HG03139 (cell line): ENCODE results near the gene ABTB1.
"Not testable (repeated sequence)": the region's sequence is repeated elsewhere in the genome, so short reads cannot be mapped to it uniquely, and the experiment has no call there.

Source experiments
- ATAC-seq: cut with Tn5 transposase; IDR thresholded peaks from one replicate; pipeline ENCODE4 v1.9.1; 2021; ENCODE audit not compliant: unreplicated experiment

Gene ABTB1

DNA sequence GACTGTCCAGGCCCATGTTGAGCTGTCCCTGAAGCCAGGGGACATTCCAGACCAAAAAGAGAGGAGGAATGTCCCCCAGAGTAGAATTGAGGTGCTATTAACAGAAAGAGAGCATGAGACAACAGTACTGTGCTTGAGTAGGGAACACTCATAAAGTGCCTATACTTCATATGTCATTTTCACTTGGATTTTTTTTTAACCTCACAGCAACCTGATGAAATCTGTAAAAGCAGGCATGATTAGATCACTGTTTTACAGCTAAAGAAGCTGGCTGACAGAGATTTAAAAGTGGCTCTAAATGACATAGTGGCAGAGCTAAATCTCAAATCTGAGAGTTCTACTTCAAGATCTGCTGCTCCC is 24.9 kb upstream of the ABTB1 start:
- ATAC-seq, result no peak

DNA sequence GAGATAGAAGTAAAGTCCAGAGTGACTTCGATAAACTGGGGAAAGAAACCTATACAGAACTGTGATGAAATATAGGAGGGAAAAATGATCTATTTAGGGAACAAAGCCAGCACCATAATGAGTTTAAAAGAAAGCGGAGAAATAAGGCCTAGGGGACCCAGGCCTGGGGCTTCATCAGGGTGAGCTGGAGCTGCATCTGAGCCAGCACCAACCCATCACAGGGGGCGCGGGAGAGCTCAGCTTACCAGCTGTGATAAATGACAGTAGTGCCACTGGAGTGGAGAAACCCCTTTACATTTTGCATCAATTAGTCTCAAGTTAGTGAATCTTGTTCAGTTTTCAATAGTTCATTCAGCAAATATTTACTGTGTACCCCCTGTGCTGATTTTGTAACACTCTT is 22.5 kb upstream of the ABTB1 start:
- no peak for ATAC-seq

DNA sequence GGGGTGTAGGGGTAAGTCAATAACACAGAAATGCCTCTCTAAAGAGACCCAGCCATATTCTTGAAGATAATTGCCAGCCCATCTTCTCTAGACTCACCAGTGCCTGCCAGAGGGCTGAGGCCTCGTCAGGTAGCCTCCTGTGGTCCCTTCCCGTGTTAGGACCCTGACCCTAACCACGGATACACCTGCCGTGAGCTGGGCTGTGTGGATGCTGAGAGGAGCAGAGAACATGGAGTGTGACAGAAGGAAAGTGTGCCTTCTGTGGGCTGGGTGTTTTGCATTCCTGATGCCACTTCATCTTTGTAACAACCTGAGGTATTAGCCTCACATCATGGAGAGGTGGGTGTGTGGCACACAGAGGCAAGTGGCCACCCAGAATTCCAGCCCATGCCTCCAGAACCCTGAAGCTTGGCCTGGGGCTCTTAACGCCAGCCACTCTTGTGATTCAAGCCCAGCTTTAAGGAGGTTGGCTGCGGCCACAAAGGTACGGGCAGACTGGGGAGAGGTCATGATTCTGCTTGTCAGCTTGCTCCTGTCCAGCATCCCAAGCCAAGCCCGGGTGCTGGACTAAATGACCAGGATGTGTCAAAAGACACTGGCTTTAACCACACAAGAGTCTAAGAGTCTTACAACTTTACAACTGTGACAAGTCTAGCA is 21.1 kb upstream of the ABTB1 start:
- no peak for ATAC-seq

DNA sequence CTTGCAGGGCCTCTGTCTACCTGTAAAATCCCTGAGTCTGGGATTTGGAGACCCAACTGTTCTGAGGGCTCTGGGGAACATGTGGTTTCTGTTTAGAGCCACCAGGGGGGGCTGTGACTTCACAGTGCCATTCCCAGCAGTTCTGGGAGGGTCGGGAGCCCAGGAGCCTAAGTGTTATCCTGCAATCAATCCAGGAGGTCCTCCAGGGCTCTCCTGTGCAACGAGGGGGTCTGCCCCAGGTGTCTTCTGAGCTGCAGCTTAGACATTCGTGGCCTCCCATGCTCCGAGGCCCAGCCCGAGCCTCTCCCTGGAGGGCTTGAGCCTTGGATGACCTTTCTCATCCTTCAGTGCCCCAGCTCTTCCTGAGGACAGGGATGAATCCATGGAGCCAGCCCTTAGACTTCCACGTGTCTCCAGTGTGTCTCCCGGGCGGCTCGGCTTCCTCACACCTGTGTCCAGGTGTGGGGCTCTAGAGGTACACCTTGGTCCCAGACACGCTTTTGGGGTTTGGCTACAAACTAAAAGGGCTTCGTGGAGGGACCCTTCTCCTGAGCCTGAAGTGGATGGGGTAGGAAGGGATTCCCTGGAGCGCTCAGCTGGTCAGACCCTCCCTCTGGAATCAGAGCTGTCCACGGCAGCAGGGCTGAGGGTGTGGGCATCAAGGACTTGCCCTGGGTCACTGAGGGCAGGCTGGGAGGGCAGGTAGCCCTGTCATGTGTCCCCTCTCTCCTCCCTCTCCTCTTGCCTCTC is 20.3 kb upstream of the ABTB1 start:
- ATAC-seq, result no peak

DNA sequence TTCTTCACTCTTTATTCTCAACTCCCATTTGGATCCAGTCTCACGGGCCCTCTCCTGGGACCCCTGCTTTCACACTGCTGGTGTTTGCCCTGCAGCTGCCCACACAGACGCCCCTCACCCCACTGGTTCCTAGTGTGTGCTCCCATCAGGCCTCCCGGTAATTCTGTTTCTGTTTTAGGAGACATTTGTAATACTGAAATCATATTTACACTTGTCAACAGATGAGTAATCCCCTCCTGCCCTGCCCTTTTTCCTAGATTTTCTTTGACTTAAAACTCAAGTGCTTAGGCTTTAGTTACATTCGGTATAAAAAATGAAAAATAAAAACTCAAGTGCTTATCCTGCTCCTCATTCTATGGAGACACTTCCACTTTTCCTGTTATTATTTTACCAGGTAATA is 18.4 kb upstream of the ABTB1 start:
- ATAC-seq, result no peak

DNA sequence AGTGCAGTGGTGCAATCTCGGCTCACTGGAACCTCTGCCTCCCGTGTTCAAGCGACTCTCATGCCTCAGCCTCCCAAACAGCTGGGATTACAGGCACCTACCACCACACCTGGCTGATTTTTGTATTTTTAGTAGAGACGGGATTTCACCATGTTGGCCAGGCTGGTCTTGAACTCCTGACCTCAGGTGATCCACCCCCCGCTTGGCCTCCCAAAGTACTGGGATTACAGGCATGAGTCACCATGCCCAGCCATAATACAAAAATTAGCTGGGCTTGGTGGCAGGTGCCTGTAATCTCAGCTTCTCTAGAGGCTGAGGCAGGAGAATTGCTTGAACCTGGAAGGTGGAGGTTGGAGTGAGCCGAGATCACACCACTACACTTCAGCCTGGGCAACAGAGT is 17.8 kb upstream of the ABTB1 start:
- ATAC-seq, result not testable (repeated sequence)

DNA sequence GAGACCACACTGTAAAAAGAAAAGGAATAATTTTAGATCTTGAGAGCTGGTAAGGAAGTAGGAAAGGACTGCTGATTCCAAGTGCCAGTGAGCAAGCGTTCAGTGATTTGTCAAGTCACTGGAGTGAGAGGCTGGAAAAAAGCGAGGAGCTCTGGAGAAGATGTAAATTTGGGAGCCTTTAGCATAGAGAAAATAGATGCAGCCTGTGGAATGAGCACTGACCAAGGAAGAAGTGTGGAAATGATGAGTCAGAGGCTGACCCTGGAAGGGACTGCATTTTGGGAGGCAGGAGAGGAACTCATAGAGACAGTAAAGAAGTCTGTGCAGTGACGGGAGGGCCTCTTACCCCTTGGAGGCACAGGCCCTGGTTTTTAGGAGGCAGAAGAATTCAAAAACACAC is 17.1 kb upstream of the ABTB1 start:
- ATAC-seq, result no peak

DNA sequence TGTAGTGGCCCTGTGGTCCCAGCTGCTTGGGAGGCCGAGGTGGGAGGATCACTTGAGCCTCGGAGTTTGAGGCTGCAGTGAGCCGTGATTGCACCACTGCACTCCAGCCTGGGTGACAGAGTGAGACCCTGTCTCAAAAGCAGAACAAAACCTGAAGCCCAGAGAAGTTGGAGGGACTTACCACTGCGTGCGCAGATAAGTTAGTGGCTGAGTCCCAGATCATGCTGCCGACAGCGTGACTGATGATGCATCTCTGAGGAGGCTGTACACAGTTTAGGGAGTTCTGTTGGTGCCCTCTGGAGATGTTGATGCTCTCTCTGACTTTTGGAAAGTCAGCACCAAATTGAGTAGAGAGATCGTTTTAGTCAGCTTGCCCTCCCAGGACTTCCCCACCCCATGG is 15.8 kb upstream of the ABTB1 start:
- ATAC-seq, result no peak

DNA sequence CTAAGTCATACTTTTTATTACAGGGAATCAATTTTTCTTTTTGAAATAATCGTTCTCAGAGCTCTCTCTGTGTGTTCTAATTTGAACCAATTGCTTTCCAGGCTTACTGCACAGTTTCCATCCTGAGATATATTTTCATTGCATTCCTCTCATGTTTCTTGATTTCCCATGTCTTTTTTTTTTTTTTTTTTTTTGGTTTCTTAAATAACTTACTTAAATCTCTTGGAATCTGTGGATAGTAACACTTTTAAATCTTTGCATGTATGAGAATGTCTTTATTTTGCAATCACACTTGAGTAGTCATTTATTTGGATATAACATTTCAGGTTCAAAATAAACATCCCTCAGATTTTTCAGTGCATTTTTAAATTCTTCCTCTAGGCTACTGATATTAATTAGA is 14.5 kb upstream of the ABTB1 start:
- no peak for ATAC-seq

DNA sequence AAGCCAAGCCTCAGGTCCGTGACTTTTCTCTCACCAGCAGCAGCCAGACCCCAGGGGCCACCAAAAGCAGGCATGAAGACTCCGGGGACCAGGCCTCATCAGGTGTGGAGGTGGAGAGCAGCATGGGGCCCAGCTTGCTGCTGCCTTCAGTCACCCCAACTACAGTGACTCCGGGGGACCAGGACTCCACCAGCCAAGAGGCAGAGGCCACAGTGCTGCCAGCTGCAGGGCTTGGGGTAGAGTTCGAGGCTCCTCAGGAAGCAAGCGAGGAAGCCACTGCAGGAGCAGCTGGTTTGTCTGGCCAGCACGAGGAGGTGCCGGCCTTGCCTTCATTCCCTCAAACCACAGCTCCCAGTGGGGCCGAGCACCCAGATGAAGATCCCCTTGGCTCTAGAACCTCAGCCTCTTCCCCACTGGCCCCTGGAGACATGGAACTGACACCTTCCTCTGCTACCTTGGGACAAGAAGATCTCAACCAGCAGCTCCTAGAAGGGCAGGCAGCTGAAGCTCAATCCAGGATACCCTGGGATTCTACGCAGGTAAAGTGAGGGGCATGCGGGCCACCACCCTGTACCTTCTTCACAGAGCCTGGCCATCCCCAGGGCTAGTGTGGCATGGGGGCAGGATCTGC is 12.0 kb upstream of the ABTB1 start:
- no peak for ATAC-seq

DNA sequence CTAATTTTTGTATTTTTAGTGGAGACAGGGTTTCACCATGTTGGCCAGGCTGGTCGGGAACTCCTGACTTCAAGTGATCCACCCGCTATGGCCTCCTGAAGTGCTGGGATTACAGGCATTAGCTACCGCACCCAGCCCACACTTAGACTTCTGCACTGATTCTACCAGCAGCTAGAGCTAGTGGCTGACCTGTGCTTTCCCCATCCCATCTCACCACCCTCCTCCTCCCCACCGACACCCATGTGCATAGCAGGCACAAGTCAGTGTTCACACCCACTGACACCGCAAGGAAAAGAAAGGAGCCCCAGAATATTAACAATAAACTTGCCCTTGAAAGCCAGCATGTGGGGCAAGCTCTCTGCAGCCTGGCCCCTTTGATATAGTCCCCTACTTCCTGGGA is 11.2 kb upstream of the ABTB1 start:
- no peak for ATAC-seq

DNA sequence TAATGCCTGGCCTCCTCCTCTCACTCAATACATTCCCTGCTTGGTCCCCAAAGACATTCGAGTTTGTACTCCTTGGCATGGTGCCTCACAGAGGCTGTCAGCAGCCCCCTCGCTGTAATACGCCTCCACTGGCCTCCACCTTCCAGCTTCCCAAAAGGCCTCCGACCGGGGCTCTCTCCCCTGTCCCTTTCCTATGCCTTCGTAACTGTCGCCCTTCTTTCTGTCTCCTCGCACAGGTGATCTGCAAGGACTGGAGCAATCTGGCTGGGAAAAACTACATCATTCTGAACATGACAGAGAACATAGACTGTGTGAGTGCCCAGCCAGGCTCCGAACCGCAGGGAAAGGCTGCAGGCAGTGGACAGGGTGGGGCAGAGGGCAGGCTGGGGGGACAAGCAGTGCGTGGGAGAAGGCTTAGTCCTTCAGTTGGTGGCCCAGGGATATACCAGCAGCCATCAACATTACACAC is 10.7 kb upstream of the ABTB1 start:
- no peak for ATAC-seq

DNA sequence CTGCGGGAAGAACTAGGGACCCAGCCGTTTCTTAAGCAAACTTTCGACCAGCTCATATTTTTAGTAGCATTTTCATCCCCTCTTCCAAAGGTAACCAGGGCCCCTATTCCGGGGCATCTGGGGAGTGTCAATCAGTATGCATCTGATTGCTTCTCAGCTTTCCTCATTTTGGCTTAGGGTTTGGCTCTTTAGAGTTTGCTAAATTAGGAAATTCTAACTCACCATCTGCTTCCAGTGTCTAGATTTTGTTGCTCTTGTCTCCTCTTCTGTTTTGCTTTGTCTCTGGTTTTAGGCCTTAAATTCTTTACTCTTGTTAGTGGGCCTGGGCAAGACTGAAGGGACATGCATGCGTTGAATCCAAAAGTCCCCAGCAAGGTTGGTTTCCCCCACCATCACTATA is 9.6 kb upstream of the ABTB1 start:
- ATAC-seq, result no peak

DNA sequence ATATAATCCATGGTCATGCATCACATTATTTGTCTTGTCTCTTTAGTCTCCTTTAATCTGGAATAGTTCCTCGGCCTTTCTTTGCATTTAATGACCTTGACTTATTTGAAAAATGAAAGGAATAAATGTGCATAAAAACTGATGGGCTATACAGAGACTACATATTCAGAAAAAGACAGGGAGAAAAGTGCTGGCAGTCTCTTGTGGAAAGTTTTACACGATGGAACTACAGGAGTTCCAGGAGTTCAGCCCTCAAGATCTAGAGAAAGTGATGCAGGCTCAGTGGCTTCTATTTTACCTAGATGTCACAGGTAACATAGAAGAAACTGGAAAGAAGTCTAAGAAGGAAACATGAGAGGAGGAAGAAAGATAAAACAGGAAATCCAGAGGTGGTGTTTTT is 7.6 kb upstream of the ABTB1 start:
- ATAC-seq, result no peak

DNA sequence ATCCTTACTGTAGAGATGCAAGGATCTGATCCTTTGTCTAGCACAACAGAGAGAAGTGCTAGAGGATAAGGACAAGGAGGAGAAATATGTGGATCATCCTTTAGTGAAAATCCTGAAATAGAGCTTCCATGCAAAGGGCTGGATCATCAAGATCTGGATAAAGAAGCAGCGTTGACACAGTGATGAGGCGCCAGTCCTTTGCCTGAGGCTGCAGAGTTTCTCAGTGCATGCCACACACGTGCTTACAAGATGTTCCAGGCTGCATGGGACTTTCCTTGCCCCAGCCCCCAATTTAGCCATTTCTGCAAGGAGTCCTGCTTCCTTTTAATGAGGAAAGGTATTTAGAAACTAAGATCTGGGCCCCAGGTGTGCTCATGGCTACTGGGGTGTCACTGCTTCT is 7.2 kb upstream of the ABTB1 start:
- ATAC-seq, result no peak

DNA sequence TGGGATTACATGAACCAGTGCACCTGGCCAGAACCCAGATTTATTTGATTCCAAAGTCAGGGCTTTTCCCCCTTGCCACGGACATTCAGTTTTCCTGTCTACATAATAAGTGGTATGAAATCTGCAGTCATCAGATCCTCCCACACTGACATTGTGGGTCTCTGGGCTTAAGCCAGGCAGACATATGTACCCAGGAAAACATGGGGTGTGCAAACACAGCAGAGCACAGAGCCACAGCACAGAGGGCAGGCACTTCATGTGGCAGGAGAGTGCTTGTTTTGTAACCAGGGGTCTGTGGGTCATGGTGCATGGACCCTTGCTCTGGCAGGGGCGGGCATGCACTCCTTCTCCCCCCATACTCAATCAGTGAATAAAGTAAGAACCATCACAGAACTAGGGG is 6.1 kb upstream of the ABTB1 start:
- no peak for ATAC-seq

DNA sequence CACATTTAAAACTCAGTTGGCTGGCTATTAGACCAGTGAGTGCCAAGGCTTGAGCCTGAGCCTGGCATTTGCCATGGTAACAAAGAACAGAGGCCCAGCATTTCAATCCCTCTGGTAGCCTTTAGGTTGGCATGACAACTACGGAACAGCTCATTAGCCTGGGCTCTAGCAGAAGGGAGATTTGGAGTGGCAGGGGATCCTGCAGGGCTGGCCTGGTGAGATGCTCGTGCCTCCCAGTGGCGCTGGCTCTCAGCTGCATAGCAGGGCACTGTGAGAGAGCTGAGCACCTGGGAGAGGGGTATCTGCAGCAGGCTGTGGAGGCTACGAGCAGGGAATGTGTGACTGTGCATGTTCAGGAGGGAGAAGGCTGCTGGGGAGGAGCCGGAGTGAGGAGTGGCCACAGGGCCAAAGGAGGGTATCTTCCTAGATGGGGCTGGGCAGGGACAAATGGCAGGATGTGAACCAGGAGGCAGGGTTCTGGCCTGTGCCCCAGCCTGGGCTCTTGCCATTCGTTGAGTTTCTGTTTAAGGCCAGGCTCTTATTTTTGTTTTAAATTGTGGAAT is 5.6 kb upstream of the ABTB1 start:
- no peak for ATAC-seq

DNA sequence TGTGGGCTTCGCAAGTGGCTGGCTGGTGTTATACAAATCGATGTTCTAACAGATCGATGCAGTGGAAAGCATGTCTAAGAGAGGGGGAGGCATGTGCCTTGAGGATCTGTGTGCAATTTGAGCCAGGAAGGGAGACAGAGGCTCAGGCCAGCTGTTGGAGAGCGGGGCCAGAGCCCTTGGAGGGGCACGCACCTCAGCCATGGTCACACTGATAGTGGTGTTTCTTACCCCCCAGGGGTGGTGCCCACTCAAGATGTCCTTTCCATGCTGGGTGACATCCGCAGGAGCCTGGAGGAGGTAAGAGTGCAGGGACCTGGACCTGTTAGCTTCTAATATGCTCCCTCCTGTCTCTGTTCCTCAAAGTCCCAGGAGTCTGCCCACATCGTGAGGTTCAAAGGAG is 3.8 kb upstream of the ABTB1 start:
- no peak for ATAC-seq

DNA sequence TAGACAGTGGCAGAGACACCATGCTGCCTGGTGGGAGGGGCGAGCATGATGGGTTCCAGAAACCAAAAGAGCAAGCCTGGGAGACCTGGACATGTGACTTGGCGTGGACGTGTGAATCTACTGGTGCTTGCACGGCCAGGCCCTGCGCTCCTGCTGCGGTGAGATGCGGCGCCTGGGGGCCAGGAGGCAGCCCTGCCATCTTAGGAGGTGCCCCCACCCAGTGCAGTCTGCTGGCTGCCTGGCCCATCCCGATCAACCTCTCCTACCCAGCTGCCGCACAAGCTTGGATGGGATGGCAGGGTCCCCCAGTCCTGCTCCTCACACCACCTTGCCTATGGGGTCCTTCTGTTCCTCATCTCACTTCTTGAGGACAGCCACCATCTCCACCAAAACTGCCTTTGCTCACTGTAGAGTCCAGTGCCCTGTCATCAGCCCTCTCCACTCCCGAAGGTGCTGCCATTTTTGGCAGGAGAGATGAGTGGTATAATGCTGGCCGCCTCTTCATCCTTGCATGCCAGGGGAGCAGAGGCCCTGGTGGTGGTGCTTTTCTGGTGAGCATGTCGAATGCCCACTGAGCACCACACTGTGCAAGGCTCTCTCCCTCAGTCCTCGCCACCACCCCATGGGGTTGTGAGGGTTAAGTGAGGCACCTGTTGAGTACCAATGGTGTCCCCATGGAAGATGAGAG is 3.1 kb upstream of the ABTB1 start:
- no peak for ATAC-seq

DNA sequence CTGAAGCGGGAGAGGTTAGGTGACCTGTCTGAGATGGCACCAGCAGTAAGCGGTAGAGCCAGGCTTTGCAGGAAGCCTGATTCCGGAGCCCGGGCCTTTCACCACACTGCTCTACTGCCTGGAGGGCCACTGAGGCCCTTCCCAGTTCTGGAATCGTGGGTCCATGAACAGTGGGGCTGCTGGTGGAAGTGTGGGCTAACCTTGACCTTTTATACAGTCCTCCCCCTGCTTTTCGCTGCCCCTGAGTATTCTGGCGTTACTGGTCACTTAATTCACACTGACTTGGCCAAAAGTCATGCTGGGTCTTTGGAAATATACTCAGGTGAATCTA is 2.6 kb upstream of the ABTB1 start:
- ATAC-seq, result no peak

DNA sequence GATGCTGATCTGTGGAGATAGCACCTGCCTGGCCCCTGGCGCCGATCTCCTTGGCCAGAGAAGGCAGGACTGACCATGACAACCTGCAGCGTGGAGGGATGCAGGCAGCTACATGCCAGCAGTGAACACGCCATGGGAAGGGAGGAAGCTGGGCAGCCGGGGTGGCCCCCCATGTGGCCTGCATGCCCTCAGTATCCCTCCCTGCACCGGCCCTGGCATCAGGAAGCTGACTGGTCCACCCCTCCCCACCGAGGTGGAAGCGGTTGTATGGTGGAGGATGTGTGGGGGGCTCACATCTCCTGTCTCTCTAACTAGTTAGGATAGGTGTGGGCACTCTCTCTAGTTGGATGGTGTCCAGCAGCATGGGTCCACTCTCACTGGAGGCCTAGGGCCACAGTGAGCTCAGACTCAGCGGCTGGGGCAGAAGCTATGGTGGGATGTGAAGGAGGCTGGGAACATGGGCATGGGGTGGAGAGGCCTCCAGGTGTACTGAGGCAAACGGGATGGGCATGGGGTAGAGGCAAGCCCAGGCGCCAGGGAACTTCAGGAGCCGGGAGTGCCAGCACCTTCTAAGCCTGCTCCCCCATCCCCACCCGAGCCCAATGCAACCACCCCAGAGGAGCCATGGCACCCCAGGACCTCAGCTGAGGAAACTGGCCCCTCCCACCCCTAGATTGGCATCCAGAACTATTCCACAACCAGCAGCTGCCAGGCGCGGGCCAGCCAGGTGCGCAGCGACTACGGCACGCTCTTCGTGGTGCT is 1.8 kb upstream of the ABTB1 start:
- no peak for ATAC-seq
